Activated B cell treated with CpG ODN at 0.5 μM for 24 hours (primary cell): ENCODE measurements around the gene ITGA2B. TPM values are rescaled to one million over a fixed set of nuclear protein-coding genes. Genes with fewer than 3 reads are reported as not detected.

Experiments used
- ATAC-seq: fragments of 200-7000 bp; cut with Tn5 transposase; one replicate; pipeline ENCODE4 v1.10.0; 2021; ENCODE audit warnings: low read depth, mild to moderate bottlenecking, moderate library complexity
- CTCF ChIA-PET: fragments of 350-600 bp; sonication (Branson Sonifier 250); formaldehyde crosslinking; loops from one replicate; lab custom pipeline; 2021; ENCODE audit warnings: antibody characterized with exemption; lab: Charles Lee
- POLR2A ChIA-PET: fragments of 350-600 bp; sonication (Branson Sonifier 250); formaldehyde crosslinking; loops from one replicate; lab custom pipeline; 2021; ENCODE audit warnings: antibody characterized with exemption; lab: Charles Lee
- DNase-seq: peaks from one replicate; pipeline ENCODE4 v3.0.0; 2022
- H3K27ac Mint-ChIP-seq: one replicate; pipeline ENCODE4 v1.8.0; 2020; ENCODE audit warnings: mixed read lengths
- H3K27me3 Mint-ChIP-seq: one replicate; pipeline ENCODE4 v1.8.0; 2021; ENCODE audit warnings: mixed read lengths
- H3K36me3 Mint-ChIP-seq: one replicate; pipeline ENCODE4 v1.8.0; 2021; ENCODE audit warnings: low read depth, mixed read lengths
- H3K4me1 Mint-ChIP-seq: one replicate; pipeline ENCODE4 v1.8.0; 2021; ENCODE audit warnings: mixed read lengths
- H3K4me3 Mint-ChIP-seq: one replicate; pipeline ENCODE4 v1.8.0; 2020; ENCODE audit warnings: mild to moderate bottlenecking, mixed read lengths
- H3K9me3 Mint-ChIP-seq: one replicate; pipeline ENCODE4 v1.8.0; 2020; ENCODE audit warnings: mixed read lengths
- intact Hi-C: fragments of 100-400 bp; cut with micrococcal nuclease; formaldehyde crosslinking; loops from one replicate; pipeline ENCODE4 v1.15.1; 2024
- total RNA-seq: library from RNA; stranded (reverse); gene quantifications from 2 replicates; pipeline ENCODE4 v1.2.3, GENCODE V29; 2022
- TF ChIP-seq, protein P1 (sequence below): fragments of 200-600 bp; IDR thresholded peaks from one replicate; pipeline ENCODE4 v1.8.0; 2022; ENCODE audit warnings: antibody characterized with exemption, mild to moderate bottlenecking

Gene ITGA2B
- total RNA-seq, 1 donor from 2014 or later, result not detected

DNA sequence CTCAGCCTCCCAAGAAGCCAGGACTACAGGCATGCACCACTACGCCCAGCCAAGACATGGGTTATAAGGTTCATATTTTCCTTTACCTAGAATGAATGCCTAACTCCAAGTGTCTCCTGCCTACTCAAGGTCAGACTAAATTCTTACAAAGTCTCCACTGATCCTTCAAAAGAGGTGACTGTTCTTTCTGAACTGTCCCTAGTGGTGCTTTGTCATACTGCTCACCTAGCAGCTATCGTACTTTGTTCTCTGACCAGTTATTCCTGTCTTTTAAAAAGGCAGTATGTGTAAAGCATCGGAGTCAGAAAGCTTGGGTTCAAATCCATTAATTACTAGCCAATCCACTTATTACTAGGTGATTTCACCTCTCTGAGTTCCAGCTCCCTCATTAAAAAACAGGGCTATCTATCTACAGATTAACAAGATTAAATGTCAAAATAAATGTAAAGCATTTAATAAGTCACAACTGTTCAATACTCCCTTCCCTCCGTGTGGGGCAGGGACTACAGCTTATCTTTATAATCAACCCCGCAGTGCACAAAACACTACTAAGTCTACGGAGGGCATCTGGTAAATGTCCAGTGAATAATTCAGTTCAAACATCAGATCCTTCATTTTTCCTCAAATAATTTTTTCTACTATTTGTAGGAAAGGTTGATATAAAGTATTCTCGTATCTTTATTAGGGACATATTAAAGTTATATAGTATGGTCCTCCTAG is 20.0 kb upstream of the ITGA2B start:
- peaks cover 2% of the 10 kb centered on the region for H3K4me1 Mint-ChIP-seq
- H3K36me3 Mint-ChIP-seq, result peaks cover 36% of the 10 kb centered on the region
- H3K4me3 Mint-ChIP-seq, result no peak overlapping the region
- no peak for DNase-seq
- no peak overlapping the region for H3K27ac Mint-ChIP-seq
- intact Hi-C loops, result no loop called here
- TF ChIP-seq, protein P1, sequence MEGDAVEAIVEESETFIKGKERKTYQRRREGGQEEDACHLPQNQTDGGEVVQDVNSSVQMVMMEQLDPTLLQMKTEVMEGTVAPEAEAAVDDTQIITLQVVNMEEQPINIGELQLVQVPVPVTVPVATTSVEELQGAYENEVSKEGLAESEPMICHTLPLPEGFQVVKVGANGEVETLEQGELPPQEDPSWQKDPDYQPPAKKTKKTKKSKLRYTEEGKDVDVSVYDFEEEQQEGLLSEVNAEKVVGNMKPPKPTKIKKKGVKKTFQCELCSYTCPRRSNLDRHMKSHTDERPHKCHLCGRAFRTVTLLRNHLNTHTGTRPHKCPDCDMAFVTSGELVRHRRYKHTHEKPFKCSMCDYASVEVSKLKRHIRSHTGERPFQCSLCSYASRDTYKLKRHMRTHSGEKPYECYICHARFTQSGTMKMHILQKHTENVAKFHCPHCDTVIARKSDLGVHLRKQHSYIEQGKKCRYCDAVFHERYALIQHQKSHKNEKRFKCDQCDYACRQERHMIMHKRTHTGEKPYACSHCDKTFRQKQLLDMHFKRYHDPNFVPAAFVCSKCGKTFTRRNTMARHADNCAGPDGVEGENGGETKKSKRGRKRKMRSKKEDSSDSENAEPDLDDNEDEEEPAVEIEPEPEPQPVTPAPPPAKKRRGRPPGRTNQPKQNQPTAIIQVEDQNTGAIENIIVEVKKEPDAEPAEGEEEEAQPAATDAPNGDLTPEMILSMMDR, result no peak
- ATAC-seq, result no peak
- no peaks in the 10 kb centered on the region for H3K9me3 Mint-ChIP-seq
- ChIA-PET CTCF (no interaction called here), POLR2A (no interaction called here)
- H3K27me3 Mint-ChIP-seq, result no peaks in the 10 kb centered on the region

DNA sequence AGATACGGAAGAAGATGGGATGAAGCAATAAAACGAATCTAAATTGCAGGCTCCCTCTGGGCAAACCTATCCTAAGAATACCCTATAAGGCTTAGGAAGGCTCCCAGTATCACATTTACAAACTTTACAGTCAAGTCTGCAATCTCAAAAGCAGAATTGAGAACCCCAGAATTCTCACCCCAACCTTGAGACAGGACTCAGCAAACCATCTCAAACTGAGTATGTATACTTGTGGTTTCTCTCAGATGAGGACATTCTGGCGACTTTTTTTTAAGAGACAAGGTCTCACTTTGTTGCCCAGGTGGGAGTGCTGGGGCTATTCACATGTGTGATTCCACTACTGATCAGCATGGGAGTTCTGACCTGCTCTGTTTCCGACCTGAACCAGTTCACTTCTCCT is 19.3 kb upstream of the ITGA2B start:
- CTCF ChIA-PET, result no interaction called here
- H3K9me3 Mint-ChIP-seq, result no peaks in the 10 kb centered on the region
- peaks cover 2% of the 10 kb centered on the region for H3K4me1 Mint-ChIP-seq
- no peak overlapping the region for H3K4me3 Mint-ChIP-seq
- POLR2A ChIA-PET, result no interaction called here
- no peak overlapping the region for H3K27ac Mint-ChIP-seq
- TF ChIP-seq, protein P1, result no peak
- no peaks in the 10 kb centered on the region for H3K27me3 Mint-ChIP-seq
- intact Hi-C loops, result no loop called here
- no peak for DNase-seq
- H3K36me3 Mint-ChIP-seq, result peaks cover 39% of the 10 kb centered on the region
- ATAC-seq, result no peak

DNA sequence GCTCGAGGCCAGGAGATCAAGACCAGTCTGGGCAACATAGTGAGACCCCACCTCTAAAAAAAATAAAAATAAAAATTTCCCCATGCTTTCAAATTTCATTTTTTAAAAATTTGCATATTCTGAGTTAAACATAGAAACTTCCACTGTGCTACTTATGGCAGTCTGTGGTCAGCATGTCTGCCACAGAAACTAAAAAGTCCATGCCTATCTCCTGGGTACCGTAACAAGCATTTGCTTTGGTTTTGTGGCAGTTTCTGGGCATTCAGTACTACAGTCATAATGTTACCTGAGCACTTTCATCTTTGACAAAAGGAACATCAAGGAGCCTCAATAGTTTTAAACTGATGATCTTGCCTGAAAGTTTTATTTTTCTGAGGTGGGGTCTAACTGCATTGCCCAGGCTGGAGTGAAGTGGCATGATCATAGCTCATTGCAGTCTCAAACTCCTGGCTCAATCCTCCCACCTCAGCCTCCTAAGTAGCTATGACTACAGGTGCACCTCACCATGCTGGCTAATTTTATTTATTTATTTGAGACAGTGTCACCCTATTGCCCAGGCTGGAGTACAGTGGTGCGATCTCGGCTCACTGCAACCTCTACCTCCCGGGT is 13.2 kb upstream of the ITGA2B start:
- TF ChIP-seq, protein P1, result no peak
- Mint-ChIP-seq H3K36me3 (peaks cover 76% of the 10 kb centered on the region), H3K27ac (peak overlapping the region; percentile 53), H3K9me3 (no peaks in the 10 kb centered on the region), H3K27me3 (no peaks in the 10 kb centered on the region), H3K4me3 (no peak overlapping the region), H3K4me1 (peaks cover 16% of the 10 kb centered on the region)
- intact Hi-C loops, result no loop called here
- DNase-seq, result no peak
- ChIA-PET CTCF (no interaction called here), POLR2A (interaction anchor here (0.7 kb wide), 1 partner anchor 47 kb away, joined by 3 read pairs; no protein-coding TSS in a partner anchor)
- ATAC-seq, result peak; percentile 28

DNA sequence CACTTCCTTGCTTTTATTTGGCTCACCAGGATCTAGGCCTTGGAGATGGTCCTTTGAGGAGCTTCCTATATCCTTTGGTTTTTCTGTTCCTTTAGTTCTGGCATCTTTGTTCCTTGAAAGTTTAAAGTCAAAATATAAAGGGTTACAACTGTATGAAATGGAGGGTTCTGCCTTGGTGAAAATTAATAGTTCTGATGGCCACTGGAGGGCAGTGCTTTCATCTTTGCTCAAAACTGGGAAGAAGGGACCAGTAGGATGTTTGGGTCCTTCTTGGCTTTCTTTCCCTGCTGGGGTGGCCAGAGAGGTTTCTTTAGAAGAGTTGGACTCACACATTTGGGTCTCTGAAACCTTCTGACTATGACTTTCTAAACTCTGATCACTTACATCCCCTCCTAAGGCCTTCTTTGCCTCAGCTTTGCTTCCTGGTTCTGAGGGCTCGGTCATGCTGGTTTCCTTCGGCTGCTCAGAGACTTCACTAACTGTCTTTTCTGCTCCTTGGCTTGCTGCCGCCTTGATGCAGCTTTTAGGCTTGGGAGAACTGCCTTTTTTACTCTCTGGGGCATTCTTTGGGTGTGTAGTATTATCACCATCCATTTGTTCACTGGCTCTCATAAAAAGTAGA is 10.9 kb upstream of the ITGA2B start:
- intact Hi-C loops, result no loop called here
- ChIA-PET POLR2A (no interaction called here), CTCF (interaction anchor here (0.9 to 1.6 kb wide), 2 partner anchors 122 to 123 kb away, joined by 3 read pairs; no protein-coding TSS in a partner anchor)
- ATAC-seq (no peak), DNase-seq (no peak)
- TF ChIP-seq, protein P1, result no peak
- Mint-ChIP-seq H3K4me3 (no peak overlapping the region), H3K4me1 (peaks cover 16% of the 10 kb centered on the region), H3K36me3 (peaks cover 76% of the 10 kb centered on the region), H3K27ac (no peak overlapping the region), H3K9me3 (no peaks in the 10 kb centered on the region), H3K27me3 (no peaks in the 10 kb centered on the region)
